WTC11 (cell line): ENCODE results near the gene CX3CL1. TPM values are rescaled to one million over a fixed set of nuclear protein-coding genes. Genes with fewer than 3 reads are reported as not detected.

Experiments used
- ATAC-seq: fragments of 200-7000 bp; cut with Tn5 transposase; 2 replicates; pipeline ENCODE4 v1.10.0; 2021; ENCODE audit warnings: mild to moderate bottlenecking, moderate library complexity
- CTCF ChIA-PET: fragments of 300-600 bp; sonication (Branson Sonifier 250); formaldehyde crosslinking; loops from one replicate; lab custom pipeline; 2021; ENCODE audit warnings: antibody characterized with exemption; lab: Charles Lee
- POLR2A ChIA-PET: fragments of 350-600 bp; sonication (Branson Sonifier 250); formaldehyde crosslinking; loops from one replicate; lab custom pipeline; 2021; ENCODE audit warnings: antibody characterized with exemption; lab: Charles Lee
- DNase-seq: peaks from one replicate; pipeline ENCODE4 v3.0.0; 2021; ENCODE audit warnings: low spot score
- H3K27ac Mint-ChIP-seq: 2 replicates; pipeline ENCODE4 v1.8.0; 2021; ENCODE audit warnings: mixed read lengths
- H3K27me3 Mint-ChIP-seq: 2 replicates; pipeline ENCODE4 v1.8.0; 2021; ENCODE audit warnings: low read depth, mild to moderate bottlenecking, moderate library complexity, mixed read lengths
- H3K36me3 Mint-ChIP-seq: 2 replicates; pipeline ENCODE4 v1.8.0; 2021; ENCODE audit warnings: mixed read lengths
- H3K4me1 Mint-ChIP-seq: 2 replicates; pipeline ENCODE4 v1.8.0; 2022; ENCODE audit warnings: mixed read lengths
- H3K4me3 Mint-ChIP-seq: 2 replicates; pipeline ENCODE4 v1.8.0; 2021; ENCODE audit warnings: mild to moderate bottlenecking, moderate library complexity, mixed read lengths
- H3K9me3 Mint-ChIP-seq: 2 replicates; pipeline ENCODE4 v1.8.0; 2021; ENCODE audit warnings: mixed read lengths
- CREB1 ChIP-seq: sonication (generic); formaldehyde crosslinking; IDR thresholded peaks from 2 replicates; pipeline ENCODE4 v1.8.0; 2023; ENCODE audit warnings: mild to moderate bottlenecking, missing genetic modification reagents
- FOXJ3 ChIP-seq: sonication (generic); formaldehyde crosslinking; IDR thresholded peaks from 2 replicates; pipeline ENCODE4 v1.9.0; 2021; ENCODE audit warnings: missing genetic modification reagents, mild to moderate bottlenecking, borderline replicate concordance
- FOXP1 ChIP-seq: sonication (generic); formaldehyde crosslinking; IDR thresholded peaks from 2 replicates; pipeline ENCODE4 v1.8.0; 2022; ENCODE audit warnings: missing genetic modification reagents, mild to moderate bottlenecking, moderate library complexity, borderline replicate concordance
- GRHL2 ChIP-seq: fragments of 250-450 bp; sonication (Bioruptor Pico); IDR thresholded peaks from 2 replicates; pipeline ENCODE4 v1.8.0; 2022; ENCODE audit warnings: mild to moderate bottlenecking, moderate library complexity; ENCODE audit not compliant: insufficient replicate concordance, severe bottlenecking
- IRF2 ChIP-seq: sonication (generic); formaldehyde crosslinking; IDR thresholded peaks from 2 replicates; pipeline ENCODE4 v1.8.0; 2022; ENCODE audit warnings: low read depth, missing genetic modification reagents, borderline replicate concordance
- JUN ChIP-seq: sonication (generic); formaldehyde crosslinking; IDR thresholded peaks from 2 replicates; pipeline ENCODE4 v1.8.0; 2023; ENCODE audit warnings: mild to moderate bottlenecking, missing genetic modification reagents
- NR2C2 ChIP-seq: sonication (generic); formaldehyde crosslinking; IDR thresholded peaks from 2 replicates; pipeline ENCODE4 v1.8.0; 2022; ENCODE audit warnings: mild to moderate bottlenecking, missing genetic modification reagents
- RELA ChIP-seq: sonication (generic); formaldehyde crosslinking; IDR thresholded peaks from 2 replicates; pipeline ENCODE4 v1.8.1; 2022; ENCODE audit warnings: missing genetic modification reagents, mild to moderate bottlenecking, borderline replicate concordance
- SMAD3 ChIP-seq: sonication (generic); formaldehyde crosslinking; IDR thresholded peaks from 2 replicates; pipeline ENCODE4 v1.8.0; 2022; ENCODE audit warnings: missing genetic modification reagents, mild to moderate bottlenecking, borderline replicate concordance
- SMAD4 ChIP-seq: sonication (generic); formaldehyde crosslinking; IDR thresholded peaks from 2 replicates; pipeline ENCODE4 v1.8.0; 2022; ENCODE audit warnings: mild to moderate bottlenecking, missing genetic modification reagents
- SOX15 ChIP-seq: fragments of 250-450 bp; sonication (Bioruptor Pico); IDR thresholded peaks from 2 replicates; pipeline ENCODE4 v1.9.0; 2021; ENCODE audit warnings: mild to moderate bottlenecking
- TP53 ChIP-seq: sonication (generic); formaldehyde crosslinking; IDR thresholded peaks from 2 replicates; pipeline ENCODE4 v1.8.1; 2023; ENCODE audit warnings: mild to moderate bottlenecking, missing genetic modification reagents
- ZNF232 ChIP-seq: sonication (generic); formaldehyde crosslinking; IDR thresholded peaks from 2 replicates; pipeline ENCODE4 v1.8.0; 2022; ENCODE audit warnings: mild to moderate bottlenecking, missing genetic modification reagents
- ZNF416 ChIP-seq: fragments of 250-450 bp; sonication (Bioruptor Pico); IDR thresholded peaks from 2 replicates; pipeline ENCODE4 v1.9.0; 2021; ENCODE audit warnings: mild to moderate bottlenecking, inconsistent platforms
- total RNA-seq: library from RNA; stranded (reverse); gene quantifications from 3 replicates; pipeline ENCODE4 v1.2.3, GENCODE V29; 2021
- TF ChIP-seq, protein P1 (sequence below): sonication (generic); formaldehyde crosslinking; IDR thresholded peaks from 2 replicates; pipeline ENCODE4 v1.8.1; 2022; ENCODE audit warnings: low read depth, mild to moderate bottlenecking, moderate library complexity, missing genetic modification reagents, borderline replicate concordance
- TF ChIP-seq, protein P2 (sequence below): sonication (generic); formaldehyde crosslinking; conservative IDR thresholded peaks from 2 replicates; pipeline ENCODE4 v1.8.1; 2023; ENCODE audit warnings: mild to moderate bottlenecking, low read depth, missing genetic modification reagents, moderate library complexity
- TF ChIP-seq, protein P3 (sequence below): sonication (generic); formaldehyde crosslinking; IDR thresholded peaks from 2 replicates; pipeline ENCODE4 v1.8.1; 2023; ENCODE audit warnings: mild to moderate bottlenecking, missing genetic modification reagents
- TF ChIP-seq, protein P4 (sequence below): sonication (generic); formaldehyde crosslinking; IDR thresholded peaks from 2 replicates; pipeline ENCODE4 v1.8.1; 2023; ENCODE audit warnings: mild to moderate bottlenecking, missing genetic modification reagents
- TF ChIP-seq, protein P5 (sequence below): fragments of 250-450 bp; sonication (Bioruptor Pico); IDR thresholded peaks from 2 replicates; pipeline ENCODE4 v2.1.2; 2022; ENCODE audit warnings: mild to moderate bottlenecking, moderate library complexity
- TF ChIP-seq, protein P6 (sequence below): fragments of 250-450 bp; sonication (Bioruptor Pico); IDR thresholded peaks from 2 replicates; pipeline ENCODE4 v1.9.0; 2021; ENCODE audit warnings: mild to moderate bottlenecking
- TF ChIP-seq, protein P7 (sequence below): fragments of 250-450 bp; sonication (Bioruptor Pico); IDR thresholded peaks from 2 replicates; pipeline ENCODE4 v1.9.0; 2021; ENCODE audit warnings: mild to moderate bottlenecking

CX3CL1 gene
- total RNA-seq, 1 experiment from 2014 or later: 1.2 TPM

DNA sequence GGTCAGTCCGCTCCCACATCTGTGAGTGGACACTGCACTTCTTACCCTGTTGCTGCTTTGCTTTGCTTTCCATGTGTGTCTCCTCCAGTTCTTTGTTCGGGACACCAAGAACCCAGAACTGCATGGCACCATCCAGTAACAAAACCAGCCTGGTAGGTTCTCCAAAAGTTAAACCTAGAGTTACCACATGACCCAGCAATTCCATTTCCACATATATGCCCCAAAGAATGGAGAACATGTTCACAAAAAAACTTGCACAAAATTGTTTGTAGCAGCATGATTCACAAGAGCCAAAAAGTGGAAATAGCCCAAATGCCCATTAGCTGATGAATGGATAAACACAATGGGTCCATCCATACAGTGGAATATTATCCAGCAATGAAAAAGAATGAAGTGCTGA is 24.0 kb upstream of the CX3CL1 start (continued):
- TF ChIP-seq, protein P1, sequence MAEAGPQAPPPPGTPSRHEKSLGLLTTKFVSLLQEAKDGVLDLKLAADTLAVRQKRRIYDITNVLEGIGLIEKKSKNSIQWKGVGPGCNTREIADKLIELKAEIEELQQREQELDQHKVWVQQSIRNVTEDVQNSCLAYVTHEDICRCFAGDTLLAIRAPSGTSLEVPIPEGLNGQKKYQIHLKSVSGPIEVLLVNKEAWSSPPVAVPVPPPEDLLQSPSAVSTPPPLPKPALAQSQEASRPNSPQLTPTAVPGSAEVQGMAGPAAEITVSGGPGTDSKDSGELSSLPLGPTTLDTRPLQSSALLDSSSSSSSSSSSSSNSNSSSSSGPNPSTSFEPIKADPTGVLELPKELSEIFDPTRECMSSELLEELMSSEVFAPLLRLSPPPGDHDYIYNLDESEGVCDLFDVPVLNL (CRISPR knock-in tag): no peak
- no peak for TF ChIP-seq SOX15 (CRISPR knock-in tag)
- TF ChIP-seq, protein P2, sequence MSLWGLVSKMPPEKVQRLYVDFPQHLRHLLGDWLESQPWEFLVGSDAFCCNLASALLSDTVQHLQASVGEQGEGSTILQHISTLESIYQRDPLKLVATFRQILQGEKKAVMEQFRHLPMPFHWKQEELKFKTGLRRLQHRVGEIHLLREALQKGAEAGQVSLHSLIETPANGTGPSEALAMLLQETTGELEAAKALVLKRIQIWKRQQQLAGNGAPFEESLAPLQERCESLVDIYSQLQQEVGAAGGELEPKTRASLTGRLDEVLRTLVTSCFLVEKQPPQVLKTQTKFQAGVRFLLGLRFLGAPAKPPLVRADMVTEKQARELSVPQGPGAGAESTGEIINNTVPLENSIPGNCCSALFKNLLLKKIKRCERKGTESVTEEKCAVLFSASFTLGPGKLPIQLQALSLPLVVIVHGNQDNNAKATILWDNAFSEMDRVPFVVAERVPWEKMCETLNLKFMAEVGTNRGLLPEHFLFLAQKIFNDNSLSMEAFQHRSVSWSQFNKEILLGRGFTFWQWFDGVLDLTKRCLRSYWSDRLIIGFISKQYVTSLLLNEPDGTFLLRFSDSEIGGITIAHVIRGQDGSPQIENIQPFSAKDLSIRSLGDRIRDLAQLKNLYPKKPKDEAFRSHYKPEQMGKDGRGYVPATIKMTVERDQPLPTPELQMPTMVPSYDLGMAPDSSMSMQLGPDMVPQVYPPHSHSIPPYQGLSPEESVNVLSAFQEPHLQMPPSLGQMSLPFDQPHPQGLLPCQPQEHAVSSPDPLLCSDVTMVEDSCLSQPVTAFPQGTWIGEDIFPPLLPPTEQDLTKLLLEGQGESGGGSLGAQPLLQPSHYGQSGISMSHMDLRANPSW (CRISPR knock-in tag): no peak
- no peak for TF ChIP-seq GRHL2 (CRISPR knock-in tag)
- no peak for TF ChIP-seq CREB1 (CRISPR knock-in tag)
- TF ChIP-seq FOXP1 (CRISPR knock-in tag): no peak
- TF ChIP-seq JUN (CRISPR knock-in tag): no peak
- TF ChIP-seq SMAD3 (CRISPR knock-in tag): no peak

DNA sequence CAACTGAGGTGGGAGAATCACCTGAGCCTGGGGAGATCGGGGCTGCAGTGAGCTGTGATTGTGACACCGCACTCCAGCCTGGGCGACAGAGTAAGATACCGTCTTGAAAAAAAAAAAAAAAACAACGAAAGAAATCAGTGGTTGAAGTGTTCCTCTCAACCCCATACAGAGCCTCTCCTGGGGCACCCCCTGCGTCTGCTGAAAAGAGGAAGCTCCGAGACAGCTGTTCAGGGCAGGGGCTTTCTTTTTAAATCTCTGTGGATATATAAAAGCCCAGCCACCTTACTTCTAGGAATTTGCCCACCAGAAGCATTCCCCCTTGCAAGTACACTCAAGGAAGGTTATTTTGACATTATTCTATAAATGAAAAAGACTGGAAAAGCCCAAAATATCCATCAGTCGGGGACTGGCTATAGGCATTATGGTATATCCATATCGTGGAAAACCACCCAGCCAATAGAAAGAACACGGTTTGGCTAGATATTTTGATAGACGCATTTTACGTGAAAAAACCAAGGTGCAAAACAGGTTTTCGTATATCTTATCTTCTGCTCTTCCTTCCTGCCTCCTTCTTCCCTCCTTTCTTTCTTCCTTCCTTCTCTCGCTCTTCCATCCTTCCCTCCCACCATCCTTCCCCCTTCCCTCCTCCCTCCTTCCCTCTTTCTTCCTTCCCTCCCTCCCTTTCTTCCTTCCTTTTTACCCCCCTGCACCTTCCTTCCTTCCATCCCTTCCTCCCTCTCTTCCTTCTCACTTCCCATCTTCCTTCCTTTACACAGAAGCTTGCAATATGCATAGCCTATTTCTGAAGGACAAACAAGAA is 22.9 kb upstream of the CX3CL1 start:
- H3K4me1 Mint-ChIP-seq: no peaks in the 10 kb centered on the region

More for the DNA sequence above, 22.9 kb upstream of the CX3CL1 start:
- DNase-seq (no peak), ATAC-seq (no peak)
- peaks cover 4% of the 10 kb centered on the region for H3K27me3 Mint-ChIP-seq
- ChIA-PET POLR2A (interaction anchor here (0.6 kb wide), 1 partner anchor 47 kb away, joined by 3 read pairs; no protein-coding TSS in a partner anchor), CTCF (no interaction called here)
- H3K27ac Mint-ChIP-seq: no peak overlapping the region
- no peaks in the 10 kb centered on the region for H3K36me3 Mint-ChIP-seq
- H3K4me3 Mint-ChIP-seq: no peak overlapping the region
- TF ChIP-seq NR2C2 (CRISPR knock-in tag): no peak
- no peak for TF ChIP-seq SMAD4 (CRISPR knock-in tag)
- TF ChIP-seq RELA: no peak
- no peak for TF ChIP-seq ZNF232 (CRISPR knock-in tag)
- TF ChIP-seq FOXJ3: no peak
- no peak for TF ChIP-seq IRF2 (CRISPR knock-in tag)
- TF ChIP-seq, protein P3, sequence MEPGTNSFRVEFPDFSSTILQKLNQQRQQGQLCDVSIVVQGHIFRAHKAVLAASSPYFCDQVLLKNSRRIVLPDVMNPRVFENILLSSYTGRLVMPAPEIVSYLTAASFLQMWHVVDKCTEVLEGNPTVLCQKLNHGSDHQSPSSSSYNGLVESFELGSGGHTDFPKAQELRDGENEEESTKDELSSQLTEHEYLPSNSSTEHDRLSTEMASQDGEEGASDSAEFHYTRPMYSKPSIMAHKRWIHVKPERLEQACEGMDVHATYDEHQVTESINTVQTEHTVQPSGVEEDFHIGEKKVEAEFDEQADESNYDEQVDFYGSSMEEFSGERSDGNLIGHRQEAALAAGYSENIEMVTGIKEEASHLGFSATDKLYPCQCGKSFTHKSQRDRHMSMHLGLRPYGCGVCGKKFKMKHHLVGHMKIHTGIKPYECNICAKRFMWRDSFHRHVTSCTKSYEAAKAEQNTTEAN: no peak
- TF ChIP-seq, protein P4, sequence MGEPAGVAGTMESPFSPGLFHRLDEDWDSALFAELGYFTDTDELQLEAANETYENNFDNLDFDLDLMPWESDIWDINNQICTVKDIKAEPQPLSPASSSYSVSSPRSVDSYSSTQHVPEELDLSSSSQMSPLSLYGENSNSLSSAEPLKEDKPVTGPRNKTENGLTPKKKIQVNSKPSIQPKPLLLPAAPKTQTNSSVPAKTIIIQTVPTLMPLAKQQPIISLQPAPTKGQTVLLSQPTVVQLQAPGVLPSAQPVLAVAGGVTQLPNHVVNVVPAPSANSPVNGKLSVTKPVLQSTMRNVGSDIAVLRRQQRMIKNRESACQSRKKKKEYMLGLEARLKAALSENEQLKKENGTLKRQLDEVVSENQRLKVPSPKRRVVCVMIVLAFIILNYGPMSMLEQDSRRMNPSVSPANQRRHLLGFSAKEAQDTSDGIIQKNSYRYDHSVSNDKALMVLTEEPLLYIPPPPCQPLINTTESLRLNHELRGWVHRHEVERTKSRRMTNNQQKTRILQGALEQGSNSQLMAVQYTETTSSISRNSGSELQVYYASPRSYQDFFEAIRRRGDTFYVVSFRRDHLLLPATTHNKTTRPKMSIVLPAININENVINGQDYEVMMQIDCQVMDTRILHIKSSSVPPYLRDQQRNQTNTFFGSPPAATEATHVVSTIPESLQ (CRISPR knock-in tag): no peak
- TF ChIP-seq, protein P5, sequence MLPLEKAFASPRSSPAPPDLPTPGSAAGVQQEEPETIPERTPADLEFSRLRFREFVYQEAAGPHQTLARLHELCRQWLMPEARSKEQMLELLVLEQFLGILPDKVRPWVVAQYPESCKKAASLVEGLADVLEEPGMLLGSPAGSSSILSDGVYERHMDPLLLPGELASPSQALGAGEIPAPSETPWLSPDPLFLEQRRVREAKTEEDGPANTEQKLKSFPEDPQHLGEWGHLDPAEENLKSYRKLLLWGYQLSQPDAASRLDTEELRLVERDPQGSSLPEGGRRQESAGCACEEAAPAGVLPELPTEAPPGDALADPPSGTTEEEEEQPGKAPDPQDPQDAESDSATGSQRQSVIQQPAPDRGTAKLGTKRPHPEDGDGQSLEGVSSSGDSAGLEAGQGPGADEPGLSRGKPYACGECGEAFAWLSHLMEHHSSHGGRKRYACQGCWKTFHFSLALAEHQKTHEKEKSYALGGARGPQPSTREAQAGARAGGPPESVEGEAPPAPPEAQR (CRISPR knock-in tag): no peak
- TF ChIP-seq, protein P6, sequence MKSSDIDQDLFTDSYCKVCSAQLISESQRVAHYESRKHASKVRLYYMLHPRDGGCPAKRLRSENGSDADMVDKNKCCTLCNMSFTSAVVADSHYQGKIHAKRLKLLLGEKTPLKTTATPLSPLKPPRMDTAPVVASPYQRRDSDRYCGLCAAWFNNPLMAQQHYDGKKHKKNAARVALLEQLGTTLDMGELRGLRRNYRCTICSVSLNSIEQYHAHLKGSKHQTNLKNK (CRISPR knock-in tag): no peak
- TF ChIP-seq, protein P7, sequence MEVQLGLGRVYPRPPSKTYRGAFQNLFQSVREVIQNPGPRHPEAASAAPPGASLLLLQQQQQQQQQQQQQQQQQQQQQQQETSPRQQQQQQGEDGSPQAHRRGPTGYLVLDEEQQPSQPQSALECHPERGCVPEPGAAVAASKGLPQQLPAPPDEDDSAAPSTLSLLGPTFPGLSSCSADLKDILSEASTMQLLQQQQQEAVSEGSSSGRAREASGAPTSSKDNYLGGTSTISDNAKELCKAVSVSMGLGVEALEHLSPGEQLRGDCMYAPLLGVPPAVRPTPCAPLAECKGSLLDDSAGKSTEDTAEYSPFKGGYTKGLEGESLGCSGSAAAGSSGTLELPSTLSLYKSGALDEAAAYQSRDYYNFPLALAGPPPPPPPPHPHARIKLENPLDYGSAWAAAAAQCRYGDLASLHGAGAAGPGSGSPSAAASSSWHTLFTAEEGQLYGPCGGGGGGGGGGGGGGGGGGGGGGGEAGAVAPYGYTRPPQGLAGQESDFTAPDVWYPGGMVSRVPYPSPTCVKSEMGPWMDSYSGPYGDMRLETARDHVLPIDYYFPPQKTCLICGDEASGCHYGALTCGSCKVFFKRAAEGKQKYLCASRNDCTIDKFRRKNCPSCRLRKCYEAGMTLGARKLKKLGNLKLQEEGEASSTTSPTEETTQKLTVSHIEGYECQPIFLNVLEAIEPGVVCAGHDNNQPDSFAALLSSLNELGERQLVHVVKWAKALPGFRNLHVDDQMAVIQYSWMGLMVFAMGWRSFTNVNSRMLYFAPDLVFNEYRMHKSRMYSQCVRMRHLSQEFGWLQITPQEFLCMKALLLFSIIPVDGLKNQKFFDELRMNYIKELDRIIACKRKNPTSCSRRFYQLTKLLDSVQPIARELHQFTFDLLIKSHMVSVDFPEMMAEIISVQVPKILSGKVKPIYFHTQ (CRISPR knock-in tag): no peak
- no peak for TF ChIP-seq ZNF416 (CRISPR knock-in tag)
- TF ChIP-seq TP53 (CRISPR knock-in tag): no peak
- H3K9me3 Mint-ChIP-seq: peaks cover 5% of the 10 kb centered on the region
